RWPE1 (cell line): ENCODE measurements around the gene CD86.
"Not testable (repeated sequence)": the region's sequence is repeated elsewhere in the genome, so short reads cannot be mapped to it uniquely, and the experiment has no call there.

Experiments
- CTCF ChIA-PET: fragments of 350-600 bp; sonication (Branson Sonifier 250); formaldehyde crosslinking; extraction: SDS; loops from one replicate; lab custom pipeline; 2021; lab: Yijun Ruan, JAX
- POLR2A ChIA-PET: fragments of 400-600 bp; formaldehyde crosslinking; extraction: SDS; loops from one replicate; lab custom pipeline; 2020; ENCODE audit warnings: antibody characterized with exemption; ENCODE audit not compliant: low non-redundant PET; lab: Yijun Ruan, JAX
- DNase-seq: peaks from one replicate; pipeline ENCODE4 v3.0.0; 2012; ENCODE audit warnings: low spot score
- H3K27ac ChIP-seq: fragments of 450-650 bp; 2 replicates; pipeline ENCODE4 v1.5.1; 2017
- CTCF ChIP-seq: fragments of 450-650 bp; conservative IDR thresholded peaks from 2 replicates; pipeline ENCODE4 v1.5.1; 2017; ENCODE audit warnings: low read depth, mild to moderate bottlenecking

CD86 gene

DNA sequence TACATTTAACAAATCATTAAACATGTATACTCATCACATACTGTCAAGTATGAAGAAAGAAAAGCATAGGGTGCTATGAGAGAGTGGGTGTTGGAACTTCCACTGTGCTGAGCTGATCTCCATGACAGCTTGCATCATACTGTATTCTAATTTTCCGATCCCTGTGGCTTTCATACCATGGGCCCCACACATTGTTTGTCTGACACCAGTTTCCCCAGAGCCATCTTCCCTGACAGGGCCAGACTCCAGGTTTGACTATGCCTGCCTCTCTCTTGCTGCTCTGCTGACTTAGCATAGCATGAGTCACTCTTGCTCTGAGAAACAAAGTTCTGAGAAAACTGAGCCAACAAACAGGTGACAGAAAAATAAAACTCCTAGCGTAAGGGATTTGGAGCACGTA, 91.3 kb downstream of the CD86 start:
- ChIA-PET POLR2A (no interaction called here), CTCF (no interaction called here)
- DNase-seq: no peak
- H3K27ac ChIP-seq: no peak overlapping the region
- TF ChIP-seq CTCF: no peak

- no peak for TF ChIP-seq CTCF
- CTCF ChIA-PET: interaction anchor here (0.7 kb wide), 1 partner anchor 13 kb away, joined by 3 read pairs; no protein-coding TSS in a partner anchor
- DNase-seq: no peak
These were observed 93.9 kb downstream of the CD86 start for GRCh38 chr3:122148941-122149627.

GRCh38 chr3:122151480-122151879, 96.3 kb downstream of the CD86 start:
- no peak overlapping the region for H3K27ac ChIP-seq
- no peak for TF ChIP-seq CTCF
- ChIA-PET POLR2A (no interaction called here), CTCF (interaction anchor here (0.7 kb wide), 1 partner anchor 34 kb away, joined by 3 read pairs; no protein-coding TSS in a partner anchor)
- DNase-seq: peak; percentile 27

More at GRCh38 chr3:122148941-122149627, 93.9 kb downstream of the CD86 start:
- no peak overlapping the region for H3K27ac ChIP-seq
- POLR2A ChIA-PET: no interaction called here

- DNase-seq, POLR2A ChIA-PET, CTCF ChIA-PET: not testable (repeated sequence)
These were observed 109.8 kb downstream of the CD86 start for GRCh38 chr3:122164983-122165382.

DNA sequence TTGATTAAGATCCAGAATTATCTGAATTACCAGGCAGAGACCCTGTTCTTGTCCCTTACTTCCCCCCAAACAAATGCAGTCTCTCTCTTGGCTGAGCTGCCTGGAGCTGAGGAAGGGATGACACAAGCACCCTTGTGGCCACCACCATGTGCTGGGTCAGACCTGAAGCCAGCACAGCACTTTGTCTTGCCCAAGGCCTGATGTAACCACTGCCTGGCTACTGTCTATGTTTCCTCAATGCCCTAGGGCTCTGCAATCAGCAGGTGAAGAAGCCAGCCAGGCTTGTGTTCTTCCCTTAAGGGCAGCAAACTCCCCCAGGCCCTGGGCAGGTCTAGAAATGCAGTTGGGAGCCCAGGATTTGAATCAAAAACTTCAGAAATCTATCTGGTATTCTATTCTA, 112.5 kb downstream of the CD86 start:
- ChIA-PET CTCF (no interaction called here), POLR2A (no interaction called here)
- DNase-seq: no peak
- H3K27ac ChIP-seq: no peak overlapping the region
- no peak for TF ChIP-seq CTCF

More at GRCh38 chr3:122164983-122165382, 109.8 kb downstream of the CD86 start:
- H3K27ac ChIP-seq: not testable (repeated sequence)

DNA sequence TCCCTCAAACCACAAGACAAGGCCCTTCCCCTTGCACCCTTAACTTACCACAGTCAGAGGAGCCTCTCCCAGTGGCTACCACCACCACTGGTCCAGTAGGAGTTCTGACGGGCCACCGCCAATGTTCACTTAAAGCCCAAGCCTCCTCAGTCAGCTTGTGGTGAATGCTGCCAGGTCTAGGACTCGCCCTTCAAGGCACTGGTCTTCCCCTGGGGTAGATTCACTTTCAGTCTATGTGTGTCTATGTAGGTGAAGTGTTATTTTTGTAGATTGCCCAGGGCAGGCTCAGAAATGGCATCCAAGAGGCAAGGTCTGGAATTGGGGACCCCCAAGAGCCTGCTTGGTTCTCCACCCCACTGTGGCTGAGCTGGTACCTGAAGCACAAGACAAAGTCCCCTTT, 112.9 kb downstream of the CD86 start:
- DNase-seq: no peak
- no peak for TF ChIP-seq CTCF
- ChIA-PET CTCF (no interaction called here), POLR2A (no interaction called here)
- no peak overlapping the region for H3K27ac ChIP-seq

DNA sequence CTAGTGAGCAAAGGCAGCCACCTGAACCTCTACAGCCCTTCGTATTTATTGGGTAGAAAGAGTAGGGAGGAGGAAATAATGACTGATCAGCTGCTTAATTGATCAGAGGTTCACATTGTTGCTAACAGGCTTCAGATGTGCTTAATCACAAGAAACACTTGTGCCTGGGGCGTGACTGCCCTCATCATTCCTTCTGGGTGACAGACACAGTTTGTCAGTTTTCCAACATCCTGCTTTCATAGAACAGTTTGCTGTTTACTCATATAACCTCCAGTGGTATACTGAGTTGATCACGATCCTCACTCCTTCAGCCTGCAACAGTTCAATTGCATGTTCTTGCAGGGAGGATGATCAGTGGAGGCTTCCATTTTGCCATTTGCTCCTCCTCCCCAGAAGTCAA, 114.7 kb downstream of the CD86 start:
- CTCF ChIA-PET: no interaction called here
- TF ChIP-seq CTCF: no peak
- no peak overlapping the region for H3K27ac ChIP-seq
- no peak for DNase-seq
- POLR2A ChIA-PET: no interaction called here
